IPS-NIHi11 (cell line): Measurements from ENCODE around the gene SPATS1.
"Not testable (repeated sequence)": the region's sequence is repeated elsewhere in the genome, so short reads cannot be mapped to it uniquely, and the experiment has no call there.

Experiments used
- DNase-seq: peaks from one replicate; pipeline ENCODE4 v3.0.0; 2012; ENCODE audit warnings: mixed read lengths, low spot score

SPATS1 gene

DNA sequence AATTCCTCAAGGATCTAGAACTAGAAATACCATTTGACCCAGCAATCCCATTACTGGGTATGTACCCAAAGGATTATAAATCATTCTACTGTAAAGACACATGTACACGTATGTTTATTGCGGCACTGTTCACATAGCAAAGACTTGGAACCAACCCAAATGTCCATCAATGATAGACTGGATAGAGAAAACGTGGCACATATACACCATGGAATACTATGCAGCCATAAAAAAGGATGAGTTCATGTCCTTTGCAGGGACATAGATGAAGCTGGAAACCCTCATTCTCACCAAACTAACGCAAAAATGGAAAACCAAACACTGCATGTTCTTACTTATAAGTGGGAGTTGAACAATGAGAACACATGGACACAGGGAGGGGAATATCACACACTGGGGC, 4.4 kb downstream of the SPATS1 start:
- DNase-seq: not testable (repeated sequence)

DNA sequence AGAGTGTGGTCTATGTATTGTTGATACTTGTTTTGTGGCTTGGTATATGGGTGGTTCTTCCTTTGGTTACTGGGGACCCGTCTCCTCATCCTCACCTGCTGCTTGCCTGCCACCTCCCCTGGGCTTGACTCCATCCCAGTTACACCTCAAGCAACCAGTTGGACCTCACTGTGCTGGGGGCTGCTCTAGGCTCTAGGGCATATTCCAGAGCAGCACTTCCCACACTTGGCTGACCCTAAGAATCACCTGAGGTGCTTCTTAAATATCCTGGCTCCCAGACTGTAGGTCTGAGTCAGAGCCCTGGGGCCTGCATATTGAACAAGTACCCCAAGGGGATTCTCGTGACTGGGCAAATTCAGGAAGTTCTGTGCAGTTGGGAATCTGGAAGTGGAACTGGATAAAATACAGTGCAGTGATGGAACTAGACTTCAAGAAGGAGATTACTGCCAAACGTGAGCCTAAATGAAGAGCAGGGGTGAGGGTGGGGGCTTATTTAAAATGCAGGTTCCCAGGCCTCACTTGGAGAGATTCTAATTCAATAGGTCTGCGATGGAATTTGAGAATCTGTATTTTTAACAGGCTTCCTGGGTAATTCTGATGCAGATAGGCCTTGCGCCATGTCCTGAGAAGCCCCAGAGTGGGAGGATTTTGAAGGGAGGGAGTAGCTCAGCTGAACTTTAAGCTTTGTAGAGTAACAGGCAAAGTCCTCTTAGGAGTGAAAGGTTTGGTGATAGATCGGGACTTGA, 7.6 kb downstream of the SPATS1 start:
- DNase-seq: no peak

DNA sequence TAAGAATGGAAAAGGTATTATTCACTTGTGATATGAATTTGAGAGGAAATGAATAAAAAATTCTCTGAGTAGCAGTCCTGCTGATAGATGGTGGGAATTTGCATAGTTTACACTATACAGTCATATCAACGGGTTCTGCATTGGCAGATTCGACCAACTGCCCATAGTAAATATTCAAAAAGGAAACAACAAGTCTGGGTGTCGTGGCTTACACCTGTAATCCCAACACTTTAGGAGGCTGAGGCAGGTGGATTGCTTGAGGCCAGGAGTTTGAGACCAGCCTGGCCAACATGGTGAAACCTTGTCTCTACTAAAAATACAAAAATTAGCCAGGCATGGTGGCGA, 8.2 kb downstream of the SPATS1 start:
- not testable (repeated sequence) for DNase-seq

DNA sequence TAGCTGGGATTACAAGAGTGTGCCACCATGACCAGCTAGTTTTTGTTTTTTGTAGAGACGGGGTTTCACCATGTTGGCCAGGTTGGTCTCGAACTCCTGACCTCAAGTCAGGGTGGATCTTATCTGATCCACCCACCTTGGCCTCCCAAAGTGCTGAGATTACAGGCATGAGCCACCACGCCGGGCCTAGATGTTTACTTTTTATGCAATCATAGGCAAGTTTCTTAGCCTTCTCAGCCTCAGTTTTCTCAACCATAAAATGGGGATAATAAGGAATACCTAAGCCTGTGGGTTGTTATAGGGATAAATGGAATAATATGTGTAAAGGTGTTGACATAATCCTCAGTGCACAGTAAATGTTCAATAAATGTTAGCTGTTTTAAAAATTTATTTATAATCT, 9.8 kb downstream of the SPATS1 start:
- DNase-seq: no peak

DNA sequence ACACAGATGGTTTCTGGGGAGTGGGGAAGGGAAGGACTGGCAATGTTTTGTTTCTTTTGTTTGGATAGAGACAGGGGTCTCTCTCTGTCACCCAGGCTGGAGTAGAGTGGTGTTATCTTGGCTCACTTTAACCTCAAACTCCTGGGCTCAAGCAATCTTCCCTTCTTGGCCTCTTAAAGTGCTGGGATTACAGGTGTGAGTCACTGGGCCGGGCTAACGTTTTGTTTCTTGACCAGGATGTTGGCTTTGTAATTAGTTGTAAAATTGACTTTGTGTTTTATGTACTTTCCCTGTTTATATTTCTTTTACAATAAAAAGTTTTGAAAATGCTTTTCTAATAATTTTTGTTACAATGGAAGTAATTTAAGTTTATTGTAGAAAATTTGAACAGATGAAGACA, 10.9 kb downstream of the SPATS1 start:
- DNase-seq: no peak

DNA sequence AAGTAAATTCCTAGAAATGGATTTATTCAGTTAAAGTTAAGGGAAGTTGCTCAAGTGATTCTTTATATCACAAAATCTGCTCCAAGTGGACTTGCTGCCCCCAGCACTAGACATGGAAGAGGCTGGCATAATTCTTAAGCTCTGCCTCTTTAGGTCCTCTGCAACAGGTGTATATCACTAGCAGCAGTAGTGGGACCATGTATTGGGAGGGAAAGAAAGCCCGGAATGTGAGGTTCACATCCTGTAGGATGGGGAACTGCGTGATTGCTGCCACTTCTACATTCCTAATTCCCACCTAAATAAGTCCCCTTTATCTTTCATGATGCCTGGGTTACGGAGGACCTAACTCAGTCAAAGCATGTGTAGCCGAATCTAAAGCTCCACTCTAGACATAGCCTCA, 13.2 kb downstream of the SPATS1 start:
- no peak for DNase-seq

DNA sequence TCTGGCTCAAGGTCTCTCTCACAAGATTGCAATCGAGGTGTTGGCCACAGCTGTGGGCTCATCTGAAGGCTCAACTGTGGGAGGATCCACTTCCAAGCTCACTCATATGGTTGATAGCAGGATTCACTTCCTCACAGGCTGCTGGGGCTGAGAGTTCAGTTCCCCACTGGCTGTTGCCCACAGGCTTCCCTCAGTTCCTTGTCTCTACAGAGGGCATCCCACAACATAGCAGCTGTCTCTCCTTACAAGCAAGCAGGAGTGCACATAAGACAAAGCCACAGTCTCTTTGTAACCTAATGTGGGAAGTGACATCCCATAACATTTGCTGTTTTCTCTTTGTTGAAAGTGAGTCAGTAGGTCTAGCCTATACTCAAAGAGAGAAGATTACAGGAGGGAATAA, 14.0 kb downstream of the SPATS1 start:
- DNase-seq: no peak

DNA sequence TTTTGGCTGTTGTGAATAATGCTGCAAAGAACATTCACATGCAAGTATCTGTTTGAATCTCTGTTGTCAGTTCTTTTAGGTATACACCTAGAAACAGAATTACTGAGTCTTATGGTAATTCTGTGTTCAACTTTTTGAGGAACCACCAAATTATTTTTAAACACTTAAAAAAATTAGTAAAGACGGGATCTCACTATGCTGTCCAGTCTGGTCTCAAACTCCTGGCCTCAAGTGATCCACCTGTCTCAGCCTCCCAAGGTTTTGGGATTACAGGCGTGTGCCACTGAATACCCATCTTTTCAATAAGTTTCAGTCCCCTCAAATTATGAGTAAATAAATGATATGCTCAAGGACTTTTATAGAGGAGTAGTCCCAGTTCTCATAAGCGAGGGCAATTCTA, 17.5 kb downstream of the SPATS1 start:
- DNase-seq: no peak

DNA sequence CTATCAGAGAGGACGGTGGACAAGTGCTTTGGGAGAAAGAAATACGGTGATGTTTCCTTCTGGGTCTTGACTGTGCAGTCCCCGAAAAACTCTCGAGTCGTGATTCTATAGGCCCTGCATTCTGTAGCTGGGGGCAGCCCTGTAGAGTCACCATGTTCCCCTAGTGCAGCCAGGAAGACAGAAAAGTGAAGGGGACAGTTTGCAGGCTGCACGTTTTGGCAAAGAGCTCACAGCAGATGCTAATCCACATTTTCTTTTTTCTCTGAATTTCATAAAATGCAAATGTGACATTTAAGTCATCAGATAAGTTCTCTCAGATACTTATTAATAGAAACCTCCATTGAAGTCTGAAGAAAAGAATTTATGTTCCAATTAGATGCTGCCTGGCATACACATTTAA, 19.5 kb downstream of the SPATS1 start:
- DNase-seq: no peak

DNA sequence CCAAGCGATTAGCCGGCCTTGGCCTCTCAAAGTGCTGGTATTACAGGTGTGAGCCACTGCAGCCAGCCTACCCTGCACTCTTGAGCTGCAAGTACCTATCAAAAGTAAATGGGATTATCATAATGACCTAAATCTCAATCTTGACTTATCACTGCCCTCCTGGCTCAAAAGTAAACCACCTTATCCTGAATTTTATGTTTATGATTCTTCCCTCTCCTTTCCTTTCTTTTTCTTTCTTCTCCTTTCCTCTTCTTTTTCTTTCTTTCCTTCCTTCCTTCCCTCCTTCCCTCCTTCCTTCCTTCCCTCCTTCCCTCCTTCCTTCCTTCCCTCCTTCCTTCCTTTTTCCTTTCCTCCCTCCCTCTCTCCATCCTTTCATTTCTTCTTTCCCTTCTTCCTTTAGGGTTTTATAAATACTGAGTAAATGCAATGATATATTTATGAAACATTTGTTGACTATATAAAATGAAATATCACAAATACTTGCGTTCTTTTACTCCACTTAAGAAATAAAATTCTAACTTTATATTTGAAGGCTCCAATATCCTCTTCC, 21.0 kb downstream of the SPATS1 start:
- no peak for DNase-seq

DNA sequence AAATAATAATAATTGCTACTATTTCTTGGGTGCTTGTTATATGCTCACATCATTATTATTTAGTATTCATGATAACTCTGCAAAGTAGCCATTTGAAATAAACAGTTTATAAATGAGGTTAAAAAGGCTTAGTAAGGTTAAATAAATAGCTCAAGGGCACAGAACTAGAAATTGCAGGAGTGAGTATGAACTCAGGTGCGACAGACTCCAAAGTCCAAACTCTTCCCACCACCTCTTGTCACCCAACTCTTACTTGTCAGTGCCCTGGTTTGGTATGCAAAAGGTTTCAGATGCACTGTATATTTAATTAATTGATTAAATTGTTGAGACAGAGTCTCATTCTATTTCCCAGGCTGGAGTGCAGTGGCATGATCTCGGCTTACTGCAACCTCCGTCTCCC, 24.3 kb downstream of the SPATS1 start:
- DNase-seq: no peak

DNA sequence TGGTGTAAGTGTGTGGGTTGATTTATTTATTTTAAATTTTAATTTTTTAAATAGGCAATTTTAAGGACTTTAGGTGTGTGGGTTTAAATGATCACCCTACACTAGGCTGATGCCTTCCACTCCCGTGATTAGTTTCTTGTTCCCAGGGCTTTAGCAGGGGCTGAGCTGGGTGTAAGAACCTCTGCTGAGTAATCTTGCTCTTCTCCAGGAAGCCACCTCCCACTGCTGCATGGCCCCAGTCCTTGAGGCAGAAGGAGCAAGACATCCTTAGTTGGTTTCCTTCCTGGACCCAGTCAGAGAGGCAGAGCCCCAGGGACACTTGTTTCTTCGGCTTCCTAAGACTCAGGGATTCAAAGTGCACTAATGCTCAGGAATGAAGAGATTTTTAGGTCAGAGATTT, 25.2 kb downstream of the SPATS1 start:
- no peak for DNase-seq

DNA sequence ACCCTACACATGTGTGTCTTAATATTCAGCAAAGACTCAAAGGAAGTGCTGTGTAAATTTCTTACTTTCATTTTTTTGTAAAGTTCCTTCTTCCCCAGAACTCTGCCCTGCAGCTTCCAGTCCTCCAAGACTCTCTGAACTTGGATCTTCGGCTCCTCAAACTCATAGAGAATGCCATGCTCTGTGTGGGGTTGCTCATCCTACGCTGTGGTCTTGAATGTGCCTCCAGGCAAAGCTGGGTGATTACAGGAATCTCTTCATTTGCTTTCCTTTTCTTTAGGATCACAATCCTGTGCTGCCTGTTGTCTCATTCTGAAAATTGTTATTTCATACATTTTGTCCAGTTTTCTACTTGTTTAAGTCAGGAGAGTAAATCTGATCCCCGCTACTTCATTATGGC, 30.6 kb downstream of the SPATS1 start:
- no peak for DNase-seq

DNA sequence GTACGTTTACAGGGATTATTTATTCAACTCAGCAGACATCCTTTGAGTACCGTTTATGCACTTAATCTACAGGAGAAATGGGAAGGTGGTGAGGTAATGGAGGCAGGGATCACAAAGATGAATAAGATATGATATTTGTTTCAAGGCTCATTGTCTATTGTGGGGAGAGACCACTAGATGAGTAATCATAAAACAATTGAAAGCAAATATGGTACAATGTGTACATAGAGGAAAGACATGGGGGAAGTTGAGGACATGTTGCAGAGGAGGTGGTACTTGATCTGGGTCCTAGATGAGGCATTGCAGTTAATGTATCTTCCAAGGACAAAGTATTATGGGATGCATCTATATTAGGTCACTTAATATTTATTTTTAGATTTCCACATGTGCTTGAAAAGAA, 31.3 kb downstream of the SPATS1 start:
- DNase-seq: no peak

DNA sequence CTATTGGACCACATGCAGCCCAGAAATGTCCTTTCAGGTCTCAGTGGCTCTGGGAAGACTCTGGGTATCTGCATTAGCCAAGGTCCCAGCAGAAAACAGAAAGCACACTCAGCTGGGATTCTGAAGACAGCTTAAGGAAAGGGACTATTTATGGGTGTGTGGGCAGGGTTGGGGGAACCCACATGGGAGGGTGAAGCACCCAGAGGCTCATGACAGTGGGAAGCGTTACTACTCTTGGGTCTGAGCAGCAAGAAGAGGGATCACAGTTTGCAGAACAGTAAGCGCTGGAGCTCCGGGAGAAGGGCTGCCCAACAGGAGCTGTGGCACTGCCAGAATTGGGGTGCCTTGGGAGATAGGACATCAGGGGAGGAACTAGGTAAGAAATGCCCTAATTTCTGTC, 32.6 kb downstream of the SPATS1 start:
- DNase-seq: no peak

DNA sequence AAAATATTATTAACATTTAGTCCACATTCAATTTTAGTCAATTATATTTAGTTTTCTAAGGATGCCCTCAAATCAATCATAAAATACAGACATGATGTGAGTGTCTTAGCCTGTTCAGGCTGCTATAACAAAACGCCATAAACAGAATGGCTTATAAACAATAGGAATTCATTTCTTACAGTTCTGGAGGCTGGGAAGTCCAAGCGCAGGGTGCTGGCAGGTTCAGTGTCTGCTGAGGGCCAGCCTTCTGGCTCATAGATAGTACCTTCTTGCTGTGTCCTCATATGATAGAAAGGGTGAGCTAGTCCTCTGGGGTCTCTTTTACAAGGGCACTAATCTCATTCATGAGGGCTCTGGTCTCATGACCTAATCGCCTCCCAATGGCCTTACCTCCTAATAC, 35.0 kb downstream of the SPATS1 start:
- no peak for DNase-seq

DNA sequence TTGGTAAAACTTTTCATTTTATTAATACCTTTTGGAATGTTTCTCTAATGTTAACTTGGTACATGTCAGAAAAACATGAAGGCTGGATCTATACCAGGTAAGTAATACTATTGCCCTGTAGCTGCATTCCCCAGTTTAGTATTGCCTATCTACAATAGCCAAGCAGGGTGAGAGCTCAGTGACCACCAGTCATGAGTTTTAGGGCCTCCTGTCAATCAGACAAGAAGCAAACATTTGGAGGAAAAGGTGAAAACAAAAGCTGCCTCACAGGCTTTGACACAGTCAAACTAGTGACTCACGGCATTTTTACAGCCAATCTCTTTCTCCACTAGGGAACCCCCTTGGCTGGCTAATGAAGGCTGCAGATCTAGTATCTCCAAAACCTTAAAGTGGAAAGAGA, 35.5 kb downstream of the SPATS1 start:
- DNase-seq: no peak

DNA sequence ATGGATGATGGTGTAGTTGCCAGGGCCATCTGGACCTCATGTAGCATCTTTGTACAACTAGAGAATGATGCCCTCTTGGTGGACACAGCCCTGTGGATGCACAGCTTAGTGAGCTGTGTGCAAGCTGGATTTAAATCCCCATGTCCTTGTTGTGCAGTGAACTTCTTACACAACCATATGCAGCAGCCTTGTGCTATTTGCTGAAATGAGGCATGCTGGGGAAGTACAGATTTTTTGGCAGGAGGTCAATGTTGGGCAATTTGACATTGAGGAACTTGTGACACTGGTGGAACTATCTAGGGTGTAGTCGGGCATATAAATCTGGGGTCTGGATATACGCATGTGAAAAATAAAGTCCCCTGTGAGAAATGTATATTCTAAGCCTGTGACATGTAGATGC, 39.3 kb downstream of the SPATS1 start:
- DNase-seq: no peak

DNA sequence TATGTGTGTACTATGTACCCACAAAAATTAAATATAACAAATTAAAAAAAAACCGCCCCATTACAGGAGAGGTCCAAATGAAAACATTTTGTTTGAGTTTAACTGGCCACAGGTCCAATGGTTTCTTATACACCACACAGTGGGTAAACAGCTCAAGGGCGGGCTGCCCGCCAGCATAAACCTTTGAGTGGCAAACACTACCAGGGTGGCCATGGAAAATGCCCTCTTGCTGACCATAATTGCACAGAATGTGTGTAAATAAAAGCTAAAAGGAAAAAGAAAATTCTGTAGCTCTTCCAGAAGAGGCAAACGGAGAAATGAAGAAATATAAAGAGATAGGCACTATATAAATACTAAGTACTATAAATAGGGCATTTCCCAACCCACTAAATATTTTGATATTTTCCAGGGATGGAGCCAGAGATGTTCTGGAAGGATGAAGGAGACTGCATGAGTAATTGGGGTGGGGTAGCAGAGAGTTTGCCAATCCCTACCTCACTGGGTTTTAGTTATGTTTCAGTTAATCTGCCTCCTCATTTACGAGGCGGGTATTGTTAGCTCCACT, 44.0 kb downstream of the SPATS1 start:
- DNase-seq: no peak

DNA sequence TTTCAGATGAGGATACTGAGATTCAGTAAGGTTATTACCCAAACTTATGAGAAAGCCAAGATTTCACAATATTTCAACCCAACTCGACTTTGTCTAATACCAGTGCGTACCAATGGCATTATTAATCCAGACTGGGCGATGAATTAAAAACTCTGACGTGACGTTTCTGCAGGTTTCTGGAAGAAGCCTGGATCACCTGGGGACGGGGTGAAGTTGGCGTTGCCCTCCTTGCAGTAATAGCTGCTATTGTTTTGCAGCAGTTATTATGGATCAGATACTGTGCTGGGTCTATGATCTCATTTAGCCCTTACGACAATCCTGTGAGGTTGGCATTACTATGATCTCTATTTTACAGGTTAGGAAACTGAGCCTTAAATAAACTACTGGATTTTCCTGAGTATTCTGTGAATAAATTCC, 44.5 kb downstream of the SPATS1 start:
- DNase-seq: peak; percentile 24

DNA sequence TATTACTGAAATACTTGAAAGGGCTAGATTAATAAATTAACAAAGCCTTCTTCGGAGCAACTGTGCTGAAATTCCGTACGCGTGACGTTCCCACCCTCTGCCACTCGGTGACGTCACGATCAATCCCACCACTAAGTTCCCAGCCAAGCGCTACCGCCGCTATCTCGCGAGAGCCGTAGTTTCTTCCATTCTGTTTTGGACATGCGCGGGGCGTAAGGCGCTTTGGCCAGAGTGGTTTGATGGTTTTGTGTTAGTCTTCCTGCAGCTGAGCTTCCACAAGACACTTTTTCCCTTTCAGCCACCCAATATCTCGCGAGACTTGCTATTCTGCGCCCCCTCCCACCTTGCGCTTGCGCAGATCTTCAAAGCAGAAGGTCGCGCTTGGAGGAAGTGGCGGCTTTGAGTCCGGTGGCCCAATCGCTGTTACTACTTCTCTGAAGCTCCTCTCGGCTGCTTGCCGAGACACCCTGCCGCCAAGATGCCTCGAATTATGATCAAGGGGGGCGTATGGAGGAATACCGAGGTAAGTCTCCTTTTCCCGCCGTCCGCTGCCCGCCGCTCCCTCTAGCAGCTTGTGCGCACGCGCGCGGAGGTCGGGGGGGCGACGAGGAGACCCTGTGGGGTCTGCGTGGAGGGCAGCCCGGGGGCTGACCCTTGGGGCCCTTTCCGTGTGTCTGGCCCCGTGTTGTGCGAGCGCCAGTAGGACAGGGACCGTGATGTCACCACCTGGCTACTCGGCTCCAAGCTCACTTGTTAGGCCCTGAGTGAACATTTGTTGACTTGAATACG, 45.1 kb downstream of the SPATS1 start, which contains the start of gene CDC5L:
CDC5L (plus strand) TSS at position 361 of the 789 bp plus-strand sequence; CDS start at position 479, 118 bp downstream.
- peak; percentile 95 for DNase-seq

DNA sequence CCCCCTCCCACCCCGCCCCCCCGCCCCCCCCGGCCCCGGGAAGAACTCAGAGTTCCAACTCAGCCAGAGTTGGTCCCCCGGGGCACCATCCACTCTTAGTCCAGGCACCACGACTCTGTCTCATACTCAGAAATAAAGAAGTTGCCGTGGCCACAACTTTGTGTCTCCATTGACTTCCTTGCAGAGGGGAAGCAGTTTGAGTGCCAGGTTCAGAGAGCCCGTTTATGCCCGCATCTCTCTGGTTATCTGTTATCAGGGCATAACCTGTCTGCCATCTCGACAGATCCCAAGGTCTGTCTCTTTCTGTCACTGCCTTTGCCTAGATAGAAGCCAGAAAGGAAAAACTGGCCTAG, 45.7 kb downstream of the SPATS1 start:
- DNase-seq: no peak

DNA sequence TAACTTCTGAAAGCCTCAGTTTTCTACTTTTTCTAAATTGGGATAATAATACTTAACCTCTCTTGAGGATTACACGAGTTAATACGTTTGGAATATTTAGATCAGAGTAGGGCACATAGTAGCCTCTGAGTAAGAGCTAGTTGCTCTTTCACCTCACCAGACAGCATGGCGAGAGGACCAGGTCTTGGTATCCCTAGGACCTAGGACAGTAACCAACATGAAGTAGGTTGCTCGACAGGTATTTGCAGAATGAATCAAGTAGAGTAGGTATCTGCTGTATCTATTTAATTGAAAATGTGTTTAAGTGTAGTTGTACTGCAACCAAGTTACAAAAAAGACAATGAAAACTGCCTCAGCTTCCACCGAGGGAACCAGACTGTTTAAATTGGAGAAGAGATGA, 46.4 kb downstream of the SPATS1 start:
- no peak for DNase-seq
